GM18511 (cell line): Measurements from ENCODE around the gene PCBP1.
"Not testable (repeated sequence)": the region's sequence is repeated elsewhere in the genome, so short reads cannot be mapped to it uniquely, and the experiment has no call there.

ENCODE experiments used
- ATAC-seq: cut with Tn5 transposase; IDR thresholded peaks from one replicate; pipeline ENCODE4 v1.9.1; 2021; ENCODE audit warnings: mild to moderate bottlenecking, moderate library complexity; ENCODE audit not compliant: unreplicated experiment

PCBP1 gene

DNA sequence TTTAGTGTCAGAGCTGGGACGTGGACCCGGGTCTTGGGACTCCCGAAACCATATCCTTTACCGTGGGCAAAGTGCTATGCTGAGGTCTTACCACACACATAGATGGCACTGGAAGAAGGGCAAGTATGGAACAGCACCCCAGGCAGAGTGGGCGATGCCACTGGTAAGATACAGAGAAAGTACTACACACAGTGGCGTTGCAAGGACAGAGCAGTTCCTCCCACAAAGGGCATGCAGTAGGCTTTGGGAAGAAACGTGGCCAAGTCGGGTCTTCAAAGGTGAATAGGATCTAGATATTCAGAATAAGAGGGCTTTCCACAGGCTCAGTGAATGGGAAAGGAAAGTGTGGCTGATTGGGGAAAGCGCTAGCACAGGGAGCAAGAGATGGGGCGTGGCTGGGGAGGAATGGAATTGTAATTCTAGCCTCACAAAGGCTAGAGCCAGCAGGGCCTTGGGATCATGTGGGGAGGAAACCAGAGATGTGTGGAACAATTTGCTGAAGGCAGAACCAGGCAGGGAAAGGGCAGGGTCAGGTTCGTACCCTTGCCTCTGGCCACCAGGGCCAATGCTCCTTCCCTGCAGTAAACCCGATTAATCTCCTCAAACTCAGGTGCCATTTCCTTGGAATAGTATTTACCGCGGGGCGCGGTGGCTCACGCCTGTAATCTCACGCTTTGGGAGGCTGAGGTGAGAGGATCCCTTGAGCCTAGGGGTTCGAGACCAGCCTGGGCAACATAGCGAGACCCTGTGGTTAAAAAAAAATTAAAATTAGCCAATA, 36.0 kb downstream of the PCBP1 start:
- ATAC-seq = no peak

DNA sequence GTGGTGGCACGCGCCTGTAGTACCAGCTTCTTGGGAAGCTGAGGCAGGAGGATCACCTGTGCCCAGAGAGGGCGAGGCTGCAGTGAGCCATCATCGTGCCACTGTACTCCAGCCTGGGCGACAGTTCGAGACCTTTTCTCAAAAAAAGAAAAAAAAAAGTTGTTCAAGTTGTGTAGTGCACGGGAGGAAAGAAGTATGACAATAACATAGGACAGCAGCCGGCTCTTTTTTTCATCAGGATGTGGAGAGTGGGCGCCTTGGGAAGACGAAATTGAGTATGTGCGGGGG, 36.5 kb downstream of the PCBP1 start:
- no peak for ATAC-seq

- ATAC-seq = peak; percentile 37
These were observed 37.8 kb downstream of the PCBP1 start for GRCh38 chr2:70124983-70125480.

- no peak for ATAC-seq
These were observed 38.2 kb downstream of the PCBP1 start for GRCh38 chr2:70125498-70125898.

GRCh38 chr2:70126413-70126812, 39.1 kb downstream of the PCBP1 start:
- ATAC-seq = no peak

DNA sequence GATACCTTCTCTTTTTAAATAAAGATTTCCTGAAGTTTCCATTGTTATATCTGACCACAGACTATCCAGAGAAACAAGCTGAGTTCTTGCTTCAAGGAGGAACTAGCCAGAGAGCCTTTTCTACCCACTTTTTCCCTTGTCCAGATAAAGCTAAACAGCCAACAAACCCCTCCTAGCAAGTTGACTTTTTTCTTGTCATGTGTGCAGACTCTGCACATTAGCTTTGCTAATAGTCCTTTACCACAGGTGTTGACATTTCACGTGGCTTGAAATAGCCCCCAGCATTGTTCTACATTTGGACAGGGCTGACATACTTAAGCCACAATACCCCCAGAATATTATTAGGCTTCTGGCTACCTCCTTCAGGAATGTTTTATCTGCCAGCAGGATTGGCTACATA, 40.7 kb downstream of the PCBP1 start:
- ATAC-seq = no peak

- ATAC-seq = not testable (repeated sequence)
These were observed 44.3 kb downstream of the PCBP1 start for GRCh38 chr2:70131344-70132143.

DNA sequence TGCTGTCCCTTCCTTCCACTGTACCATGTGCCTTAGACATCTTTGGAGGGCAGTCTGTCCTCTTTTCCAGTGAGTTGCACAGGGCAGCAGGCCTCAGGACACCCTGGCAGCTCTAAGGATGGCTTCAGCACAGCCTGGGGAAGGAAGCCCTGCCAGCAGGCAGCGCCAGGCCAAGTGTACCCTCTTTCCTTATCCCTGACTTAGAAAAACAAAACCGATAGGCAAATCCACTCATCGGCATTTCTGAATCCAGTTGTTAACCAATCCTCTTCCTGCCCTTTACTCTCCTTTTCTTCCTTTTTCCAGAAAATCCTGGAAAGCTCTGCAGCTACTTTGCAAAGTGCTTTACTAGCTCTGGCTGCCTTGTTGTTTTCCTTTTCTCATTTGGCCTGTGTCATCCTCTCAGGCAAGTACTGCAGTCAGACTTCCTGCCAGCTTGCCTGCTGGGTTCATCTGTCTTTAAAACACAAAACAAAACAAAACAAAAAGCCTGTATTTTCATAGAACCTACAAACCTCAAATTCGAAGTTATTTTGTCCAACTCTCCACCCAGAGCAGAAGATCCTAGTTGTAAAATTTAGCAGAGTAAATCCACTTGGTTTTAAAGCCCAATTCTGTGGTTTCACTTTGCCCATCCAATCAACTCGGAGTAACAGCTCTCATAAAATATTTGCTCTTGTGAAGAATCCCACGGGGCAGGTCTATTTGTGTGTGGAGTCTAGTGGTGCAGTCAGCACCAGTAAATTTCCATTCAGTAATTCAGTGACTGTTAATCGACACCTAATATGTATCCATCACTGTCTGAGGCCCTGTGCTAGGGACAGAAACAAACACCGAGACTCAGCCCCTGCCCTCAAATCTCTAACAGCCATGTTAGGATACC, 45.2 kb downstream of the PCBP1 start:
- peak; percentile 70 for ATAC-seq

GRCh38 chr2:70133127-70133452, 45.8 kb downstream of the PCBP1 start:
- no peak for ATAC-seq

DNA sequence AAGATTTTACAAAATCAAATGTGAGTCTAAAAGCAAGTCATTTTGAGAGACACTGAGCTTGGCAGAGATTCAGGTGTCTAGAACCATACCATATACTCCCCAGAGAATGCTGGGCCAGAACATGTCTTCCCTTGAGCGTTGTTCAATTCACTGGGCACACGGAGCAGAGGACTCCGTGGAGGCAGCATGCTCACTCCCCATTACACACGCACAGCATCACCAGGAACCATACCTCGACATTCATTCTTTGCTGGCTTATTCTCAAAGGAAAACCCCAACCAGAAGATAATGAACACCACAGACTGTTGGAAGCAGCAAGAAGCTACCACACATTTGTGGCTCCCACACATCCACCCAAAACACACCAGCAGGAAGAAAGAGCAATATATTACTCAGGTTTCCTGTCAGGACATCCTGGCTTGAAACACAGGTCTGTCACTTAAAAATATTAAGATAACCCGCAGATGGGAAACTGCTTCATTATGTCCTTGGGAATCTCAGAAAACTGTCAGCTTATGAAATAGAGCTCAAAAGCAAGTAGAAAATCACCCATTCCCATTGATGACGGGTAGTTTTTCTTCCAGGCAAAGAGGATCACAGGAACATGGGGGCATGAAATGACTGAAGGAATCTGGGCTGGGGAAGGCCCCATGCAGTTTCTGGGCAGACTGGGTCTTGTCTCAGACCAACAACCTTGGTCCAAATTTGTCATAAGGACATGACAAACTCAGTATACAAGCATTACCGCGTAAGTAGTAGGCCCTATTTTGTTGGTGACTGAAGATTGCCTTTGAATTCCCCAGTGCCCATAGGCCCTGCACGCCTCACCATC, 46.4 kb downstream of the PCBP1 start:
- no peak for ATAC-seq

- ATAC-seq = peak; percentile 24
These were observed 47.2 kb downstream of the PCBP1 start for GRCh38 chr2:70134323-70134983.
